ENCODE results near the gene CCDC120.

The CCDC120 gene

GRCh38 chrX:49069038-49069437, 10.2 kb downstream of the CCDC120 start:
- no peak for TF ChIP-seq POLR2A (IDR thresholded peaks at IDR 0.05; ENCODE audit: low read length)
- TF ChIP-seq GATA1 (IDR thresholded peaks at IDR 0.05; ENCODE audit: low read depth, low read length) = no peak
- no peak for DNase-seq

GRCh38 chrX:49070988-49071387, 12.2 kb downstream of the CCDC120 start:
- no peak for DNase-seq
- TF ChIP-seq POLR2A (IDR thresholded peaks at IDR 0.05; ENCODE audit: low read length) = no peak
- TF ChIP-seq GATA1 (IDR thresholded peaks at IDR 0.05; ENCODE audit: low read depth, low read length) = no peak

- TF ChIP-seq GATA1 (IDR thresholded peaks at IDR 0.05; ENCODE audit: low read depth, low read length) = no peak
- TF ChIP-seq POLR2A (IDR thresholded peaks at IDR 0.05; ENCODE audit: low read length) = no peak
- DNase-seq = peak; percentile 47 to 61
Measured at GRCh38 chrX:49071877-49072711, 13.3 kb downstream of the CCDC120 start.

DNA sequence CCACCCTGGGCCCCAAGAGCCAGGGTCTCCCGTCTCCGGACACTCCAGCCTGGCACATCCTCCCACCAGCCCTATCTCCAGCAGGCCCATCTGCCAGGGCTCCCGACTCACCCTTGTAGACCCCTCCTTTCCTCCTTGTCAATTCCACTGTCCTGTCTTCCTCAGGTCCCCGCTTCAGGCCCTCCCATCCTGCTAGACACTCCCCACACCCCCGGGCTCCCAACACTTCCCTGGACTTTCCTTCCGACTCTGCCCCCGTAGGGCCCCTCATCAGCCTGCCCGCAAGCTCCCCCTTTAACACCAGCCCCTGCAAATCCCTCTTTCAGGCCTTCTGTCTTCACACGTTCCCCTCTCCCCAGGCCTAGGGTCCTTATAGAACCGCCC, 13.9 kb downstream of the CCDC120 start:
- no peak for DNase-seq
- TF ChIP-seq GATA1 (IDR thresholded peaks at IDR 0.05; ENCODE audit: low read depth, low read length) (no peak), POLR2A (IDR thresholded peaks at IDR 0.05; ENCODE audit: low read length) (no peak)

- TF ChIP-seq GATA1 (IDR thresholded peaks at IDR 0.05; ENCODE audit: low read depth, low read length) = no peak
- peak; percentile 79 for TF ChIP-seq POLR2A (IDR thresholded peaks at IDR 0.05; ENCODE audit: low read length)
- DNase-seq = peak; percentile 88 to 90
Measured at GRCh38 chrX:49073601-49074575, 15.1 kb downstream of the CCDC120 start, which contains the start of gene PRAF2. PRAF2 (minus strand) TSS chrX:49074002; CDS start chrX:49073987, 15 bp downstream.

- peak; percentile 45 to 78 for DNase-seq
- TF ChIP-seq GATA1 (IDR thresholded peaks at IDR 0.05; ENCODE audit: low read depth, low read length) (no peak), POLR2A (IDR thresholded peaks at IDR 0.05; ENCODE audit: low read length) (no peak)
Measured at GRCh38 chrX:49075347-49075746, 16.5 kb downstream of the CCDC120 start.

DNA sequence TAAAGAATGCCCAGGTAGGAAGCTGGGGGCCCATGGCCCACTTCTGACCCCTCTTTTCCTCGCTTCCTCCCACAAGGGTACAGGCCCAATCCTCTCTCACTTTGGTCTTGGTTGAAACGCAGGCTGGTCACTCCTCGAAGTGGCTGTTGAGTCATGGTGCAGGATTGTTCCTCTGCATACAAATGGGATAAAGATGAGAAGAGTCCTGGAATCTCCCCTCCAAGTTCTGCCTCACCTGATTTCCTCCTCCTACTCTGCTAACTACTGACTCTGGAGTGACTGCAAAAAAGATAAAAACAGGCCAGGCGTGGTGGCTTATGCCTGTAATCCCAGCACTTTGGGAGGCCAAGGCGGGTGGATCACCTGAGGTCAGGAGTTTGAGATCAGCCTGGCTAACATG, 19.1 kb downstream of the CCDC120 start:
- no peak for DNase-seq
- TF ChIP-seq POLR2A (IDR thresholded peaks at IDR 0.05; ENCODE audit: low read length) (no peak), GATA1 (IDR thresholded peaks at IDR 0.05; ENCODE audit: low read depth, low read length) (no peak)

DNA sequence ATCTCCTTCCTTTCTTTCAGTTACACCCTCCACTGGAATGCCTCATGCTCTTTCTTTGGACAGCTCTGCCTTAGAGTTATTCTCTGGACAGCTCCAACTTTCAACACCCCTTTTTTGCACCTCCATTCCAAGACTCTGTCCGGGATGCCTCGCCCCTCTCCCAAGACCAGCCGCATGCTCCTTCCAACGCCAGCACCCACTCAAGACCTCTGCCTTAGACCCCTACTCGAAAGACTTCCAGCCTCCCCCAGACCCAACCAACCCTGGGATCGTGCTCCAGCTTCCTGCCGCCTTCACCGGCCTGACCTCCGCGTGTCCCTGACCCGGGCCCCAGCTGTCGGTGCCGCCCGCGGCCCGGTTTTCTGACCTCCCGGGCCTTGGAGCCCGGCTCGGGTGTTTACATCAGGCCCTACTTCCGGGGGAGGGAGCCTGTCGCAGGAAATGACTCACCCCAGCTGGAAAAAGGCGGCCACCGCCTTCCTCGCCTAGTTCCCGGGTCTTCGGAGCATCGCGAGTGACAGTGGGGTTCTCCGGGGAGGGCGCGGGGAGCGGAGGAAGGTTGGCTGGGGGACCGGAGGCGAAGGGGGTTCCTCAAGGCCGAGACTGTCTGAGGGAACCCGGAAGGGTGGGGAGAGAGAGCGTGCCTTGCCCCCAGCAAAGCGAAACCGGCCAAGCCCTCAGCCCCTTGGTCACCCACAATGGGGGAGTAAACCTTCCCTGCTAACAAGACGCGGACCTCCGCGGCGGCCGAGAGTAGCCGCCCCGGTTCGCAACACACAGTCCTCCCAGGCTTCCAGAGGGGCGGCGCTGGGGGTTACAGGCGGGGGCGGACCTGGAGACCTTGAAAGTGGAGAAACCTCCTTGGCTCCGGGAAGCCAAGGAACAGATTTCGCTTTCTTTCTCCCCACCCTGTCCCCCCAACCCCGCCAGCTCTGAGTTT, 21.0 kb downstream of the CCDC120 start, which contains the start of gene WDR45:
TSS of gene WDR45 (minus strand) at position 399 of the 940 bp plus-strand sequence. CDS start 1,792 bp downstream, outside the sequence.
- DNase-seq = peak; percentile 82 to 86
- no peak for TF ChIP-seq GATA1 (IDR thresholded peaks at IDR 0.05; ENCODE audit: low read depth, low read length)
- TF ChIP-seq POLR2A (IDR thresholded peaks at IDR 0.05; ENCODE audit: low read length) = peak; percentile 78

DNA sequence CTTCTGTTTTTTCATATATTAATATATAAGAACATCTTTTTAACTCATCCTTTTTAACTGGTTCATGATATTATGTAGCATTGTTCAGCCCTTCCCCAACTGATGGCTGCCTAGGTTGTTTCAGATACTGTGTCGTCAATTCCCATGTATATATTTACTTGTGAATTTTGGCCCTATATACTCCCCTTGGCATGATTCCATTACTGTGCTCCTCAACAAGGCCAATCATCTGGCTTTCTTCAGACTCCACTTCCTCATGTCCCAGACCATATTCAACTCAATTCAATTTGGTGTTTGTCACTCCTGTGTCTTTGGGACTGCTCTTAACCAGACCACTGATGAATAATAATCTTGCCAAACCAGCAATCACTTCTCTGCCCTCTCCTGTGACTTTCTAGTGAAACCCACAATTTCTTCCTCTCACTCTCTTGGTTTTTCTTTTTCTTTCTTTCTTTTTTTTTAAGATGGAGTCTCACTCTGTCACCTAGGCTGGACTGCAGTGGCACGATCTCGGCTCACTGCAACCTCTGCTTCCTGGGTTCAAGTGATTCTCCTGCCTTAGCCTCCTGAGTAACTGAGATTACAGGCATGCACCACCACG, 23.6 kb downstream of the CCDC120 start:
- DNase-seq = no peak
- no peak for TF ChIP-seq GATA1 (IDR thresholded peaks at IDR 0.05; ENCODE audit: low read depth, low read length)
- TF ChIP-seq POLR2A (IDR thresholded peaks at IDR 0.05; ENCODE audit: low read length) = no peak

GRCh38 chrX:49089553-49089952, 30.8 kb downstream of the CCDC120 start:
- DNase-seq = peak; percentile 42 to 61
- TF ChIP-seq GATA1 (IDR thresholded peaks at IDR 0.05; ENCODE audit: low read depth, low read length) = no peak
- no peak for TF ChIP-seq POLR2A (IDR thresholded peaks at IDR 0.05; ENCODE audit: low read length)

DNA sequence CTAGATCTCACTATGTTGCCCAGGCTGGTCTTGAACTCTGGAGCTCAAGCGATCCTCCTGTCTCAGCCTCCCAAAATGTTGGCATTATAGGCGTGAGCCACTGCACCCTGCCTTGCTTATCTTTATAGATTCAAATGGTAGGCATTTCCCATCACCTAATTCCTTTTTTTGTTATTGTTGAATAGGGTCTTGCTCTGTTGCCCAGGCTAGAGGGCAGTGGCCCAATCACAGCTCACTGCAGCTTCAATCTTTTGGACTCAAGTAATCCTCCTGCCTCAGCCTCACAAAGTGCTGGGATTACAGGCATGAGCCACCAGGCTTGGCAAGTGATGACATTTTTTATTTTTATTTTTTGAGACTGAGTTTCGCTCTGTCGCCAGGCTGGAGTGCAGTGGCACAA, 37.6 kb downstream of the CCDC120 start:
- no peak for TF ChIP-seq GATA1 (IDR thresholded peaks at IDR 0.05; ENCODE audit: low read depth, low read length)
- no peak for TF ChIP-seq POLR2A (IDR thresholded peaks at IDR 0.05; ENCODE audit: low read length)
- no peak for DNase-seq

Data from erythroblast (primary cell).